HG03064 (cell line): ENCODE results near the gene STK36.
"Not testable (repeated sequence)": the region's sequence is repeated elsewhere in the genome, so short reads cannot be mapped to it uniquely, and the experiment has no call there.

Experiments
- ATAC-seq: cut with Tn5 transposase; IDR thresholded peaks from one replicate; pipeline ENCODE4 v1.9.1; 2021; ENCODE audit warnings: low read depth; ENCODE audit not compliant: unreplicated experiment

STK36 gene

DNA sequence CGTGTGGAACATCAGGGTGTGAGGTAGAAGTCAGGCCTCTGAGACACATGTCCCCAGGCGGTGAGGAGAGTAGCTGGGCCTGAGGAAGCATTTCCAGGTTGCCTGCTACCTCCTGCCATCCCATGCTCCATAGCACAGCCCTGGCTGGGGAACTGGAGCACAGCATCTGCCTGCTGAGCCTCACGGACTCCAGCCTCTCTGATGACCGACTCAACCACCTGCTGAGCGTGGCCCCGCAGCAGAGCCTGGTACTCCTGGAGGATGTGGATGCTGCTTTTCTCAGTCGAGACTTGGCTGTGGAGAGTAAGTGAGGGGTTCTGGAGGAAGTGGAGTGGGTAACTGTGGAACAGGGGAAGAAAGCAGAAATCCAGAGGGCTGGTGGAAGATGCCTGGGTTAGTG, 9.5 kb upstream of the STK36 start:
- ATAC-seq: no peak

- no peak for ATAC-seq
Measured at GRCh38 chr2:218662827-218663226, 9.1 kb upstream of the STK36 start.

- ATAC-seq: no peak
Measured at GRCh38 chr2:218663901-218664300, 8.0 kb upstream of the STK36 start.

DNA sequence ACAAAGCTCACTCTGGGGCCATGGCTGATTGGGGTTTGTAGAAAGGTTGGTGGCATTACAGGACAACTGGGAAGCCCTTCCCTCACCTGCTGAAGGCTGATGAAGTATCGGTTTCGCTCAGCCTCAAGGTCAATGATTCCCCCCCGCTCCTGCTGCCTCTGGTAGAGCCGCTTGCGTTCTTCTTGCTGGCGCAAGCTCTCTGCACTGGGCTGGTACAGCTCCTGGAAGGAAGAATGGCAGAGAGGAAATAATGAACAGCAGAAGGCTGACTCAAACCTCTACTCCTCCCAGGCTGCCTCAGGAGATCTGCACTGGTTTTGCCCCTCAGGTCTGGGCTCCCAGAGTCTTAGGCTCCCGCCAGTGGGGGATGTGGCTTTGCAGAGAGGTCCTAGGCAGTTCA, 7.2 kb upstream of the STK36 start:
- ATAC-seq: no peak

GRCh38 chr2:218671097-218671653, 711 bp upstream of the STK36 start:
- peak; percentile 8 for ATAC-seq

DNA sequence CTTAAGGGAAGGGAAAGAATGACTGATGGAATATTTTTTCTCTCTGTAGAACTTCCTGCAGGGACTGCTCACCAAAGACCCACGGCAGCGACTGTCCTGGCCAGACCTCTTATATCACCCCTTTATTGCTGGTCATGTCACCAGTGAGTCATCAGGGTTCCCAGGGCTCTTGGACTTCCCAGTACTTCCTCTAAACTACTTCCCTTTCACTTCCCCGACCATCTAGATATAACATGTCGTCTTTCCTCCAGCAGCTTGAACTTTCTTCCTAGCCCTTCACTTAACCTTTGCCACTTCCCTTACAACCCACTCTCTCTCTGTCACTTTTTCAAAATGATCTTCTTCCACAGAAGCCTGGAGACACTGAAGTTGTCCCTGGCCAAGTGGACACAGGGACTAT, 7.2 kb downstream of the STK36 start:
- ATAC-seq: no peak

DNA sequence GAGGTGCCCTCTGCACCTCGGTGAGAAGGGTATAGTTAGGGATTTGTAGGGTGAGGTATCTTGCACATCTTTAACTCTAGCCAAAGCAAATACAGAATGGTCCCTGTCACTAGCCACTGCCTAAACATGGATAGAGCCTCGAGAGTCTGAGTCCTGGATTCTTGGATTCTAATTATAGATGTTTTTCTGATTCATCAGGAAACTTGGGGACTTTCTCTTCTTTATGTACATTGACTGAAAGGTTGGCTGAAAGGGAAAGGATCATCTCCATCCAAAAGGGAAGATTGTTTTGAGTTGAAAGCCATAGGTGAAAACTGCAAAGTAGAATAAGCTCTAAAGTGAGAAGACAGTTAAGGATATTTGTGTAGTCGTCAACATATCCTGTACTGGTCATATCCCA, 8.2 kb downstream of the STK36 start:
- no peak for ATAC-seq

GRCh38 chr2:218687400-218688060, 15.6 kb downstream of the STK36 start:
- ATAC-seq: not testable (repeated sequence)

DNA sequence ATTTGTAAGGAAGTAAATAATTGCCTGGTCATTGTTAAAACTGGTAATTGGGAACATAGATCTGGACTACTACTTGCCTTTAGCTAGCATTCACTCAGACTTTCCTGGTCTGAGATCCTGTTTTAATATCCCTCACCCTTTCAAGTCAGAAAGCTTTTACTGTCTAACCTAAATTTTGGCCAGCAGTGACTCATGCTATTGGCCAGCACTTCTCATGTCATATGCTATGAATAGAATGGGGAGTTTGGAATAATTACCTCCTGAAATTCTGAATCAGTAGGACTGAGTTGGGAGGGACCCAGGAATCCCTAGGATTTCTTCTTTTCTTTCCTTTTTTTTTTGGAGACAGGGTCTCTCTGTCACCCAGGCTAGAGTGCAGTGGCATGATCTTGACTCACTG, 19.3 kb downstream of the STK36 start:
- ATAC-seq: no peak

DNA sequence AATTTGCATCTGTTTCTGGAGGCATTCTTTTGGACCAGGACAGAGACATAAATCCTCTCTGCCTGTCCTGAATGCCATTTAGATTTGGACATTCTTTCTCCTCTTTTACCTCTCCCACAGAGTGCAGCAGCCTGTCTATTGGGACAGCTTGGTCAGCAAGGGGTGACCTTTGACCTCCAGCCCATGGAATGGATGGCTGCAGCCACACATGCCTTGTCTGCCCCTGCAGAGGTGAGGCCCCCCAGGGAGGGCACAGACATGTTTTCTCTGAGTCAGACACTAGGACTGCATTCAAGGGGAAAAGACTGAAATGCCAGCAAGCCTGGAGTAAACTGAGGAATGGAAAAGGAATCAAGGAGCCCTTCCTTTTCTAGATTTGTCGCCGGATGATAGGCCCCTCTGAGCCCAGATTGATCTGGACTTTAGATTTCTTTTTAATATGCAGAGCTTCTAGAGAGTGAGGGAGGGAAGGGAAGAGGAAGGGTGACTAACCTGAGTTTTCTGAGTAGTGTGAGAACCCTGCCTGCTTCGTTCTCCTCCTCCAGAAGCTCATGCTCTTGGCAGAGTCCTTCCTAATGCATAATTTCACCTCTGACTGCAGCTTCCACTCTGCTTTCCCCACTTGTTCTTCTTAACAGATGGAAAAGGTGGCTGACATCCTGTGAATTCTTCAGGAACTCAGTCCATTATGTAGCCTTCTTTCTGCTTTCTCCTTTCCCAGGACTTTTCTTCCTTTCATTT, 22.7 kb downstream of the STK36 start:
- ATAC-seq: no peak

DNA sequence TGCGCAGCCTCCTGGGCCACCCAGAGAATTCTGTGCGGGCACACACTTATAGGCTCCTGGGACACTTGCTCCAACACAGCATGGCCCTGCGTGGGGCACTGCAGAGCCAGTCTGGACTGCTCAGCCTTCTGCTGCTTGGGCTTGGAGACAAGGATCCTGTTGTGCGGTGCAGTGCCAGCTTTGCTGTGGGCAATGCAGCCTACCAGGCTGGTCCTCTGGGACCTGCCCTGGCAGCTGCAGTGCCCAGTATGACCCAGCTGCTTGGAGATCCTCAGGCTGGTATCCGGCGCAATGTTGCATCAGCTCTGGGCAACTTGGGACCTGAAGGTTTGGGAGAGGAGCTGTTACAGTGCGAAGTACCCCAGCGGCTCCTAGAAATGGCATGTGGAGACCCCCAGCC, 27.0 kb downstream of the STK36 start:
- ATAC-seq: no peak

DNA sequence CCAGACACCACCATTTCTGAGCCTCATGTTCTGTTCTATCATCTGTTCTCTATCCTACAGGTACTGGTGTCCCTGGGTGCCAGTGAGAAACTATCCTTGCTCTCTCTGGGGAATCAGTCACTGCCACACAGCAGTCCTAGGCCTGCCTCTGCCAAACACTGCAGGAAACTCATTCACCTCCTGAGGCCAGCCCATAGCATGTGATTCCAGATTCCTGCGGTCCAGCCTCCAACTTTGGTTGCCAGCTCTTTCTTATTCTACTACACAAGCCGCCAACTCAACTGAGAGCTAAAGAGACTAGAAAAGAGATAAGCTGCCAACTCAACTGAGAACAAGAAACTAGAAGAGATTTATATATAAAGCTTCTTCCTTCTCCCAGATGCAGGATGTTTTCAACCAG, 29.9 kb downstream of the STK36 start:
- ATAC-seq: no peak

DNA sequence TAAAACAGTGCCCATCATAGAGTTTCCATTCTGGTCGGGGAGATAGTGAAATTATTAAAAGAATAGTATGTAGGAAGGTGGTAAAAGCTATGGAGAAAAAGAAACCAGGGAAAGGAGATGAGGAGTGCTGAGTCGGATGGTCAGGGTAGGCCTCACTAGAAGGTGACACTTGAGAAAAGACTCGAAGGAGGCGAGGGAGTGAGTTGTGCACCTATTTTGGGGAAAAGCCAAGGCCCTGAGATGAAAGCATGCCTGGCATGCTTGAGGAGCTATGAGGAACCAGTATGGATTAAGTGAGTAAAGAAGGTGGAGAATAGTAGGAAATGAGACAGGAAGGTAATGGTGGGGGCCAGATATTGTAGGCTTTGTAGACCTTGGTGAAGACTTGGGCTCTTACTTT, 31.5 kb downstream of the STK36 start:
- no peak for ATAC-seq

DNA sequence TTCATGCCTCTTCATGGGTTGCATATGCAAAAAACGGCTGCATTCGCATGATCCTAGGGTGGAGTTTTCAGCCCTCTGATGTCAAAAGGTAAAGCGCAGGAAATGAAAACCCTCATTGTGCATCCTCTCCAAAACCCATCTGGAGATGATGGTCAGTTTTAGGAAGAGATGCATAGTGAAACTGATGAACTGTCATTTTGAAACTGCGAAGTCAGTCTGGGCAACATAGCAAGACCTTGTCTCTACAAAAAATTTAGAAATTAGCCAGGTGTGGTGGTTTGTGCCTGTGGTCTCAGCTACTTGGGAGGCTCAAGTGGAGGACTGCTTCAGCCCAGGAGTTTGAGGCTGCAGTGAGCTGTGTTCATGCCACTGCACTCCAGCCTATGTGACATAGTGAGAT, 36.2 kb downstream of the STK36 start:
- no peak for ATAC-seq

DNA sequence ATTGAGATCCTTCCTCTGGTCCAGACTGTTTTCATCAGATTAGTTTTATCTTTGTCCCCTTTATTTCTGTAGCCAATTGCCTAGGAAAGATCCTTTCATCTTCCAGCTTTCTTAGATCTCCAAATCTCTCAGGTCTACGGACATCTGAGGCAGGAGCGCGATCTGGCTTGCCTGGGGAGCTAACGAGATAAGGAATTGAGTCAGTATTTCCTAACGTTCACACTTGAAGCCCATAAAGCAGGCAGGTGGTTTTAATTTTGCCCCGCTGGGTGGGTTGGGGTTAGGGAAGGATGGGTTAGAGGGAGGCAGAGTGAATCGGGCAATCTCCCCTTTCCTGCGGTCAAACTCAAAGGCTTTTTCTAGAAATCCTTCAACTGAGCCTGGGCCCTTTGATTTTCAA, 38.0 kb downstream of the STK36 start:
- no peak for ATAC-seq

DNA sequence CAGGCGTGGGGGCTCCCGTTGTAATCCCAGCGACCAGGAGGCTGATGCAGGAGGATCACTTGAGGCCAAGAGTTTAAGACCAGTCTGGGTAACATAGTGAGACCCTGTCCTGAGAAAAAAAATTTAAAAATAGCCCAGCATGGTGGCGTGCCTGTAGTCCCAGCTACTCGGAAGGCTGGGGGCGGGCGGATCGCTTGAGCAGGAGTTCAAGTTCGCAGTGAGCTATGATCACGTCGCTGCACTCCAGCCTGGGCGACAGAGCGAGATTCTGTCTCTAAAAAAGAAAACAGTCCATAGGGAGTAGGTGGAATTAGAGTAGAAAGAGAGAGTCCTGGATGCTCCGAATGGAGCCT, 38.4 kb downstream of the STK36 start:
- no peak for ATAC-seq

- peak; percentile 95 for ATAC-seq
Measured at GRCh38 chr2:218710687-218711549, 39.0 kb downstream of the STK36 start, which contains the start of gene TTLL4. Gene TTLL4, plus strand, starts transcription at chr2:218710835. Its CDS starts 26,842 bp downstream, at chr2:218737677.

- ATAC-seq: no peak
Measured at GRCh38 chr2:218711550-218711929, 39.7 kb downstream of the STK36 start.

DNA sequence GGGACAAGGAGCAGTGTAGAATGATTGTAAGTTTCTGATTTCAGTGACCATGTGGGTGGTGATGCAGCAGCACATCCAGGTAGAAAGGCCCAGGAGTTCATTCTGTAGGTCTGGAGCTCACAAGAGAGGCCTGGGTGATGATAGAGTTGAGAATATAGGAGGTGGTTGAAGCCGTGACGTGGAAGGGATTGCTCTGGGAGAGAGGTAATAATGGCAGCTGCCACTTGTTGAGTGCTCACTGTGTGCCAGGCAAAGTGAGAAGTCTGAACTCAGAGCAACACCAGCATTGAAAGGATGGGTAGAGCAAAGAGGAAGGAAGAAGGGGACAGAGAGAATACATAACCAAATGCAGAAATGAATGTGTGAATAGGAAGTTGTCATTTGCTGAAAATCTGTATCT, 42.0 kb downstream of the STK36 start:
- ATAC-seq: no peak

DNA sequence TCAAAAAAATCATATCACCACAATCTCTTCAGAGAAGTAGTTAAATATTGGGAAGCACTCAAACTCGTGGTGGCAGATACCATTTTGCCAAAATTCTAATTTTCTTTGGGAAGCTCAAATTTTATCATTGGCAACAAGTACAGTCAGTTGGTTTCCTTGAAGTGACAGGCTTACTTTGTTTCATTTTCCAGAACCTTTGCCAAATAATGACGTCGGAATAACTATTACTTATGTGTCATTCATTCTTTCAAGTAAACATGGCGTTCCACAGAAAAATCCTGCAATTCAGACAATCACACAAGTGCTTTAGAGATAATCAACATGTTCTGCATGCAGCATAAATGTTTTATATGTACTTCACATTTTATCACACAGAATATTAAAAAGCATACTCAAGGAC, 44.2 kb downstream of the STK36 start:
- ATAC-seq: no peak

DNA sequence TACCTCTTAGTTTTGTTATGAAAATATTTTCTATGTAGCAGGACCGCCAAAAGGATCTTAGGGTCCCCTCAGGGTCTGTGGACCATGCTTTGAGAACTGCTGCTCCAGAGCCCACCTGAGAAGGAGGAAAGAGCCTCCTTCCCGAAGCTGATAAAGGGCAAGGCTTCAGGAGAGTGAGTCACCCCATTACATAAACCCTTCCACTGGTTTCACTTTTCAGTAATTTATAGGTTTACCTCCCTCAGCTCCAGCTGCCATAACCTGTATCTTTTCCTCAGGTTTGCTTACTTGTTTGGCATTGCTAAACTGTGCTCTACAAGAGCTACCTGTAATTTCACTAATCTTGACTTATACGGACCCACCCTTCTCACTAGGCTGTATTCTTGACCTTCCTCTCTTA, 45.4 kb downstream of the STK36 start:
- ATAC-seq: no peak
